ENCODE results near the gene VWA3A.
A peak's percentile ranks its signal among the peaks of the same experiment; 100 is the strongest.

VWA3A gene

DNA sequence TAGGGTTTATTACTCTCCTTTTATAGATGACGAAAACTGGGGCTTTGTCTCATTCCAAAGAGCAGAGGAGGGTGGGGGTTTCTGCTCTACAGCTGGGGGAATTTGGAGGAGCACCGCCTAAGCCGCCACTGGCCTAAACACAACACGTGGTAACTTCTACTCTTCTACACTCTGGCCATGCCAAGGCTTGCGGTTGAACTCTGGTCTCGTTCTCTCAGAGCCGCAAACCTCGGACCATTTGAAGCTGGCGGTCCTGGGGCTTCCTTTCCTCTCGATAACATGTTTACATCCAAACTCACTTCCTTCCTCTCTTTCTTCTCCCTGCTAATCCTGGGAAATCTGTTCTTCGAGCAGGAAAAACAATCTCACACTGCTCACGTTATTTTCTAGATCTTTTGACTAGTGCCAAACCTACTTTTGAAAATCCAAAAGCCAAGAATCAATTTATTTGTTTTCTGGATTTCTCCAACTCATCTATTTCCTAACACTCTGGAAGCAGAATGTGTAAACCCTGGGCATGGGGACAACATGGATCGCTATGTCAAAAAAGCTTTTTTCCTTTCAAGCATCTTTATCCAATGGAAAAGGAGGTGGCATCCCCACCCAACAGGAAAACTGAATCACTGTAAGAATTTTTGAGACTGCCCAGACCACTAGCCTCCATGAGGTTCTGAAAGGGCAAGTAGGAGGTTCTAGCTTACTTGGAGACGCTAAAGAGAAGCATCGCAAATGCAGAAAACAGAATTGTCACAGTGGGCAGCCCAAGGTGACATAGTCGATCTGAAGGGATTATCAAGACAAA lies 100.1 kb downstream of the VWA3A start:
- TF ChIP-seq, protein P1, sequence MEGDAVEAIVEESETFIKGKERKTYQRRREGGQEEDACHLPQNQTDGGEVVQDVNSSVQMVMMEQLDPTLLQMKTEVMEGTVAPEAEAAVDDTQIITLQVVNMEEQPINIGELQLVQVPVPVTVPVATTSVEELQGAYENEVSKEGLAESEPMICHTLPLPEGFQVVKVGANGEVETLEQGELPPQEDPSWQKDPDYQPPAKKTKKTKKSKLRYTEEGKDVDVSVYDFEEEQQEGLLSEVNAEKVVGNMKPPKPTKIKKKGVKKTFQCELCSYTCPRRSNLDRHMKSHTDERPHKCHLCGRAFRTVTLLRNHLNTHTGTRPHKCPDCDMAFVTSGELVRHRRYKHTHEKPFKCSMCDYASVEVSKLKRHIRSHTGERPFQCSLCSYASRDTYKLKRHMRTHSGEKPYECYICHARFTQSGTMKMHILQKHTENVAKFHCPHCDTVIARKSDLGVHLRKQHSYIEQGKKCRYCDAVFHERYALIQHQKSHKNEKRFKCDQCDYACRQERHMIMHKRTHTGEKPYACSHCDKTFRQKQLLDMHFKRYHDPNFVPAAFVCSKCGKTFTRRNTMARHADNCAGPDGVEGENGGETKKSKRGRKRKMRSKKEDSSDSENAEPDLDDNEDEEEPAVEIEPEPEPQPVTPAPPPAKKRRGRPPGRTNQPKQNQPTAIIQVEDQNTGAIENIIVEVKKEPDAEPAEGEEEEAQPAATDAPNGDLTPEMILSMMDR (conservative IDR thresholded peaks at IDR 0.05): no peak
- peak overlapping the region; percentile 59 for H3K27ac ChIP-seq

DNA sequence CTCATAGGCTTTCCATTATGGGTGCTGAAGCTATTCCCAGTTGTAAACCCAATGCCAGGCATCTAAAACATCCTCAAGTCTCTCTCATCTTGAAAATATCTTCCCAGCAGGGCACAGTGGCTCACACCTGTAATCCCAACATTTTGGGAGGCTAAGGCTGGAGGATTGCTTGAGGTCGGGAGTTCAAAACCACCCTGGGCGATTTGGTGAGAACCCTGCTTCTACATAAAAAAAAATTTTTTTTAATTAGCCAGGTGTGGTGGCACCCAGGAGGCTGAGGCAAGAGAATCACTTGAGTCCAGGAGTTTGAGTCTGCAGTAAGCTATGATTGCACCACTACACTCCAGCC lies 100.7 kb downstream of the VWA3A start:
- TF ChIP-seq, protein P1 (conservative IDR thresholded peaks at IDR 0.05): no peak
- no peak overlapping the region for H3K27ac ChIP-seq

DNA sequence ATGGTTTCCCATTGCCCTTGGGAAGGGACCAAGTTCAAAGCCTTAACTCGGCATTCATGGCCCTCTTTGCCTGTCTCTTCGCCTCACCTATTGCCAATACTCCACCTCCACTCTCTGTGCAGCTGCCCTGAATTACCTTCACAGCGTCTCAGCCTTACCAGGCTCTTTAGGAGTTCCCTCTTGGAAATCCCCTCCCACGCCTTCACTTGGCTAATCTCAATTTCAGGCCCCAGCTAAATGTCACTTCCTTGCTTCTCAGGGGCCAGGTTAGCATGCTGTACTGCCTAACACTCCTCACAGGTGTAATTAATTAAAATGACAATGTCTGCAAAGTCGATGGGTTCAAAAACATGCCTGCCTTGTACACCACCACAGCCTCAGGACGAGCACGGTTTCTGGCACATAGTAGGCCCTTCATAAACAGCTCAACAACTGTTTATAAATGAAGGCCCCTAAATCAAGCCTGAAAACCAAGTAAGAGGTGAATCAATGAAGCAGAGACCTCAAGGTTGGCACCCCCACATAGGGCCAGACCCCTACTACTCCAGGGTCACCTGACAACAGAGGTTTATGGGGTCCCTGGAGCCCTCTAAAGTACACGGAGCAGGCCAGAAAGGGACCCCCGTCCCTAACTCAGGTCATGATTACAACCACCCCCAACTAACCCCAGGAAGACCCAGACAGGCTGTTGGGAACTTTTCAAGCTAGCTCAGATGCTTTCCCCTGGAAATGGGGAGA lies 102.5 kb downstream of the VWA3A start:
- no peak overlapping the region for H3K27ac ChIP-seq
- TF ChIP-seq, protein P1 (conservative IDR thresholded peaks at IDR 0.05): no peak

DNA sequence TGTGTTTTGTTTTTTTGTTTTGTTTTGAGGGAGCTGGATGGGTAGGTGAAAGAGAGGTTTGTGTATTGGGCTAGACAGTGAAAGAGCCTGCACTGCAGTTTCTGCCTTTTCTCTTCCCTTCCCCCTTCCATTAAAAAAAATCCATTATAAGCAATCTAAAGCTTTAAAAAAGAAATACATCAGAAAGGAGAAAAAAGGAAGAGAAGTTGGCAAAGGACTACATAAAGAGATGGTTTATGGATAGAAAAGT lies 103.0 kb downstream of the VWA3A start:
- TF ChIP-seq, protein P1 (conservative IDR thresholded peaks at IDR 0.05): no peak
- H3K27ac ChIP-seq: 0 out of 2 replicates have a peak overlapping the region, but pooled peaks have one; percentile 43

GRCh38 chr16:22195695-22196558 lies 103.6 kb downstream of the VWA3A start:
- peak overlapping the region; percentile 43; the same call in 1 of the 2 replicates for H3K27ac ChIP-seq
- TF ChIP-seq, protein P1 (conservative IDR thresholded peaks at IDR 0.05): peak; percentile 84

DNA sequence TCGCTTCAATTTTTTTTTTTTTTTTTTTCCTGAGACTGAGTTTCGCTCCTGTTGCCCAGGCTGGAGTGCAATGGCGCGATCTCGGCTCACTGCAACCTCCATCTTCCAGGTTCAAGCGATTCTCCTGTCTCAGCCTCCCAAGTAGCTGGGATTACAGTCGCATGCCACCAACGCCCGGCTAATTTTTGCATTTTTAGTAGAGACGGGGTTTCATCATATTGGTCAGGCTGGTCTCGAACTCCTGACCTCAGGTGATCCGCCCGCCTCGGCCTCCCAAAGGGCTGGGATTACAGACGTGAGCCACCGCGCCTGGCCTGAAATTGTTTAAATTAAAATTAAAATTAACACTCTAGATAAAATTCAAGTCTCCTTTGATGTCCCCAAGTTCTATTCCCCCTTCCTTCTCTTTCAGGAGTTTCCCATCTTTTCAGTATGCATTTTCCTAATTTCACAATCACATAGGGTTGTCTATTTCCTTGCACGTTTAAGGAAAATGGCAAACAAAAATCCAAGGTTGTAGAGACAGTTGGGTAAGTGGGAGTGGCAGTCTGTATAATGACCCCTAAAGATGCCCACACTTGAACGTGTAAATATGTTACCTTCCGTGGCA lies 104.3 kb downstream of the VWA3A start:
- H3K27ac ChIP-seq: peak overlapping the region; percentile 43; the same call in 1 of the 2 replicates

- TF ChIP-seq, protein P1 (conservative IDR thresholded peaks at IDR 0.05): no peak
- H3K27ac ChIP-seq: no peak overlapping the region
Observed at GRCh38 chr16:22198547-22199293, 106.4 kb downstream of the VWA3A start.
